ENCODE results near the gene CYP3A7. TPM values are rescaled to one million over a fixed set of nuclear protein-coding genes. Genes with fewer than 3 reads are reported as not detected.
"Not testable (repeated sequence)": the region's sequence is repeated elsewhere in the genome, so short reads cannot be mapped to it uniquely, and the experiment has no call there.

Gene CYP3A7
- total RNA-seq, 1 donor from 2014 or later, result 1.6 TPM

DNA sequence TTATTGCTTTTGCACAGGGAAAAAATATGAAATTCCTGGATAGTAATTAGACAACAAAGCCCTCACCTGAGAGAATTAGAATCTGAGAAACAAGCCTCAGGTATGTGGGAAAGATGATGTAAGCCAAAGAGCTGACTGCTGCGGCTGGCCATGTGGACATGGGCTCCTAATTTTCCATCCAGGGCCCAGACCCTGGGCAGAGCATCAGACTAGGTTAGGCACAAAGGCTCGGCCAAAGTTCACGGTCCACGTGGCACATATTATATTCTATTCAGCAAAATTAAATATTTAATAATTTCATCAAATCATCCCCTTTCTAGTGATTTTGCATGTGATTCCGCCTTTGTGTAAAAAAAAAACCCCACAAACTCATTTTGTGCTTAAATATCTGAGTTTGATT, 43.9 kb upstream of the CYP3A7 start:
- Histone ChIP-seq H3K27ac (no peak overlapping the region), H3K4me3 (no peak overlapping the region), H3K36me3 (no peaks in the 10 kb centered on the region), H3K9me3 (no peaks in the 10 kb centered on the region), H3K4me1 (no peaks in the 10 kb centered on the region), H3K27me3 (no peaks in the 10 kb centered on the region)
- DNase-seq (no peak), ATAC-seq (no peak)
- intact Hi-C loops (cut with DNase I), result no loop called here
- TF ChIP-seq, protein P1, sequence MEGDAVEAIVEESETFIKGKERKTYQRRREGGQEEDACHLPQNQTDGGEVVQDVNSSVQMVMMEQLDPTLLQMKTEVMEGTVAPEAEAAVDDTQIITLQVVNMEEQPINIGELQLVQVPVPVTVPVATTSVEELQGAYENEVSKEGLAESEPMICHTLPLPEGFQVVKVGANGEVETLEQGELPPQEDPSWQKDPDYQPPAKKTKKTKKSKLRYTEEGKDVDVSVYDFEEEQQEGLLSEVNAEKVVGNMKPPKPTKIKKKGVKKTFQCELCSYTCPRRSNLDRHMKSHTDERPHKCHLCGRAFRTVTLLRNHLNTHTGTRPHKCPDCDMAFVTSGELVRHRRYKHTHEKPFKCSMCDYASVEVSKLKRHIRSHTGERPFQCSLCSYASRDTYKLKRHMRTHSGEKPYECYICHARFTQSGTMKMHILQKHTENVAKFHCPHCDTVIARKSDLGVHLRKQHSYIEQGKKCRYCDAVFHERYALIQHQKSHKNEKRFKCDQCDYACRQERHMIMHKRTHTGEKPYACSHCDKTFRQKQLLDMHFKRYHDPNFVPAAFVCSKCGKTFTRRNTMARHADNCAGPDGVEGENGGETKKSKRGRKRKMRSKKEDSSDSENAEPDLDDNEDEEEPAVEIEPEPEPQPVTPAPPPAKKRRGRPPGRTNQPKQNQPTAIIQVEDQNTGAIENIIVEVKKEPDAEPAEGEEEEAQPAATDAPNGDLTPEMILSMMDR (IDR thresholded peaks at IDR 0.05), result no peak

GRCh38 chr7:99773395-99773794, 38.4 kb upstream of the CYP3A7 start:
- H3K27ac ChIP-seq; ATAC-seq; intact Hi-C loops (cut with DNase I): not testable (repeated sequence)

DNA sequence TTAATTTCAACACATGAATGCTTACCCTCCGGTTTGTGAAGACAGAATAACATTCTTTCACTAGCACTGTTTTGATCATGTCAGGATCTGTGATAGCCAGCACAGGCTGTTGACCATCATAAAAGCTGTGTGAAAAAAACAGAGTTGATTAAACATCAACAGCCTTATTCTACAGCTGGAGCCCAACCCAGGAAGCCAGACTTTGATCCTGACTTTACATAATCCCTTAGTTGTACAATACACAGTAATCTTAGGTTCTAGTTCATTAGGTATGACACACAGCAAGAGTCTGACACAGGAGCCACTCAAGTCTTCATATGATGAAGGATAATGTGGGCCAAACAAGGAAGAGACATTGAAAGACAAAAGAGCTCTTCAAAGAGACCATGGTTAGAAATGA, 37.6 kb upstream of the CYP3A7 start:
- no peak for ATAC-seq
- TF ChIP-seq, protein P1 (IDR thresholded peaks at IDR 0.05), result no peak
- no peaks in the 10 kb centered on the region for H3K36me3 ChIP-seq
- no peaks in the 10 kb centered on the region for H3K27me3 ChIP-seq
- H3K27ac ChIP-seq, result no peak overlapping the region
- H3K4me3 ChIP-seq, result no peak overlapping the region
- intact Hi-C loops (cut with DNase I), result no loop called here
- no peaks in the 10 kb centered on the region for H3K9me3 ChIP-seq
- DNase-seq, result no peak
- H3K4me1 ChIP-seq, result no peaks in the 10 kb centered on the region

More at GRCh38 chr7:99773395-99773794, 38.4 kb upstream of the CYP3A7 start:
- not testable (repeated sequence) for H3K4me1 ChIP-seq, H3K9me3 ChIP-seq, H3K4me3 ChIP-seq, DNase-seq, H3K27me3 ChIP-seq, H3K36me3 ChIP-seq

- H3K36me3 ChIP-seq; ATAC-seq; H3K9me3 ChIP-seq; H3K27ac ChIP-seq; intact Hi-C loops (cut with DNase I); H3K4me3 ChIP-seq; H3K4me1 ChIP-seq; DNase-seq; H3K27me3 ChIP-seq: not testable (repeated sequence)
Measured at GRCh38 chr7:99769494-99769893, 34.5 kb upstream of the CYP3A7 start.

DNA sequence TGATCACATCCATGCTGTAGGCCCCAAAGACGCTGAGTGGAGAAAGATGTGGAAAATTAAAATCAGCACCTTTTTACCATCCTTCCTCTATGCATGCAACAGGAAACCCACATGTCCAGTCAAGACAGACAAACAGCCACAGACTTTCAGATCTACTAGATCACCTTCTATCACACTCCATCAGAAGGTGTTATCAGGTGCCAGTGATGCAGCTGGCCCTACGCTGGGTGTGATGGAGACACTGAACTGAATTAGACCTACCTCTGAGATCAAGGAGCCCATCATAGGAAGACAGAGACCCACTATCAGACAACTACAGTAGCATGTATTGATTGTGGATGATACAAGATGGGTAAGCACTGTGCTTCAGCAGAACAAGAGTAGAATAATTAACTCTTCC, 33.5 kb upstream of the CYP3A7 start:
- TF ChIP-seq, protein P1 (IDR thresholded peaks at IDR 0.05), result no peak
- Histone ChIP-seq H3K27ac (no peak overlapping the region), H3K27me3 (no peaks in the 10 kb centered on the region), H3K9me3 (no peaks in the 10 kb centered on the region), H3K36me3 (no peaks in the 10 kb centered on the region), H3K4me1 (no peaks in the 10 kb centered on the region), H3K4me3 (no peak overlapping the region)
- intact Hi-C loops (cut with DNase I), result no loop called here
- ATAC-seq, result no peak
- no peak for DNase-seq

GRCh38 chr7:99767662-99768061, 32.7 kb upstream of the CYP3A7 start:
- H3K9me3 ChIP-seq, result no peaks in the 10 kb centered on the region
- no peaks in the 10 kb centered on the region for H3K27me3 ChIP-seq
- intact Hi-C loops (cut with DNase I), result no loop called here
- no peak overlapping the region for H3K4me3 ChIP-seq
- H3K27ac ChIP-seq, result no peak overlapping the region
- no peaks in the 10 kb centered on the region for H3K4me1 ChIP-seq
- ATAC-seq, result no peak
- DNase-seq, result no peak
- H3K36me3 ChIP-seq, result no peaks in the 10 kb centered on the region
- TF ChIP-seq, protein P1 (IDR thresholded peaks at IDR 0.05), result no peak

GRCh38 chr7:99766484-99767099, 31.6 kb upstream of the CYP3A7 start:
- H3K4me3 ChIP-seq, result no peak overlapping the region
- DNase-seq, result no peak
- intact Hi-C loops (cut with DNase I), result no loop called here
- ATAC-seq, result no peak
- TF ChIP-seq, protein P1 (IDR thresholded peaks at IDR 0.05), result no peak
- no peaks in the 10 kb centered on the region for H3K36me3 ChIP-seq
- no peaks in the 10 kb centered on the region for H3K9me3 ChIP-seq
- H3K4me1 ChIP-seq, result no peaks in the 10 kb centered on the region
- no peak overlapping the region for H3K27ac ChIP-seq
- H3K27me3 ChIP-seq, result no peaks in the 10 kb centered on the region
